Ammon's horn (tissue), 1 donor: ENCODE measurements around the gene MS4A15.
"Not testable (repeated sequence)": the region's sequence is repeated elsewhere in the genome, so short reads cannot be mapped to it uniquely, and the experiment has no call there.

Experiments used
- DNase-seq: peaks from one replicate; pipeline ENCODE4 v3.0.0-alpha.2; 2016; ENCODE audit warnings: low spot score

The MS4A15 gene

GRCh38 chr11:60754887-60755286 is 1.8 kb upstream of the MS4A15 start:
- no peak for DNase-seq

- DNase-seq = no peak
Measured at GRCh38 chr11:60757231-60757800, 649 bp downstream of the MS4A15 start.

GRCh38 chr11:60758671-60759070 is 2.0 kb downstream of the MS4A15 start:
- DNase-seq = not testable (repeated sequence)

GRCh38 chr11:60759438-60760225 is 3.0 kb downstream of the MS4A15 start:
- DNase-seq = peak; percentile 23

- no peak for DNase-seq
Measured at GRCh38 chr11:60761436-60762190, 4.9 kb downstream of the MS4A15 start.

GRCh38 chr11:60762851-60763691 is 6.4 kb downstream of the MS4A15 start:
- DNase-seq = no peak

GRCh38 chr11:60763692-60764369 is 7.2 kb downstream of the MS4A15 start:
- no peak for DNase-seq

GRCh38 chr11:60764879-60765278 is 8.2 kb downstream of the MS4A15 start:
- no peak for DNase-seq

- DNase-seq = no peak
Measured at GRCh38 chr11:60765355-60765754, 8.7 kb downstream of the MS4A15 start.

- no peak for DNase-seq
Measured at GRCh38 chr11:60766547-60766946, 9.9 kb downstream of the MS4A15 start.

GRCh38 chr11:60767388-60767811 is 10.7 kb downstream of the MS4A15 start:
- no peak for DNase-seq

- no peak for DNase-seq
Measured at GRCh38 chr11:60768202-60768601, 11.5 kb downstream of the MS4A15 start.

- no peak for DNase-seq
Measured at GRCh38 chr11:60769273-60769672, 12.6 kb downstream of the MS4A15 start.

GRCh38 chr11:60769811-60770210 is 13.1 kb downstream of the MS4A15 start:
- no peak for DNase-seq

- DNase-seq = no peak
Measured at GRCh38 chr11:60771146-60771545, 14.5 kb downstream of the MS4A15 start.

- no peak for DNase-seq
Measured at GRCh38 chr11:60771879-60772525, 15.3 kb downstream of the MS4A15 start.

- DNase-seq = no peak
Measured at GRCh38 chr11:60772666-60773065, 16.0 kb downstream of the MS4A15 start.

GRCh38 chr11:60774726-60775125 is 18.1 kb downstream of the MS4A15 start:
- no peak for DNase-seq

- peak; percentile 87 for DNase-seq
Measured at GRCh38 chr11:60775420-60775961, 18.8 kb downstream of the MS4A15 start.

GRCh38 chr11:60776167-60776566 is 19.5 kb downstream of the MS4A15 start:
- DNase-seq = no peak

- DNase-seq = no peak
Measured at GRCh38 chr11:60777106-60777505, 20.4 kb downstream of the MS4A15 start.
